HL-60 (cell line): ENCODE results near the gene LRRTM3.

Experiments
- DNase-seq, 2 experiments: peaks; one replicate each; pipeline ENCODE4 v3.0.0-alpha.2; 2010 to 2020; ENCODE audit warnings: low read depth in 1 of 2, low spot score in 1 of 2
- H3K27ac ChIP-seq: fragments of 250-450 bp; sonication (Bioruptor Pico); replicated peaks from 2 replicates; pipeline ENCODE4 v1.5.1; 2020; ENCODE audit warnings: mild to moderate bottlenecking, moderate library complexity
- H3K27me3 ChIP-seq: fragments of 250-450 bp; sonication (Bioruptor Pico); 2 replicates; pipeline ENCODE4 v1.5.1; 2021; ENCODE audit warnings: mild to moderate bottlenecking, moderate library complexity; ENCODE audit not compliant: insufficient read depth, poor library complexity, severe bottlenecking
- H3K4me3 ChIP-seq: replicated peaks from 2 replicates; pipeline ENCODE4 v1.5.1; 2011; ENCODE audit warnings: mild to moderate bottlenecking, control low read depth, low read length; ENCODE audit not compliant: insufficient read depth
- CTCF ChIP-seq: IDR thresholded peaks from one replicate; pipeline ENCODE4 v1.5.1; 2011; ENCODE audit warnings: low read length, control low read depth, inconsistent platforms; ENCODE audit not compliant: insufficient read depth
- GABPA ChIP-seq: IDR thresholded peaks from 2 replicates; pipeline ENCODE4 v1.6.1; 2012; ENCODE audit warnings: low read depth
- POLR2AphosphoS5 ChIP-seq: IDR thresholded peaks from 2 replicates; pipeline ENCODE4 v1.6.1; 2012; ENCODE audit warnings: low read depth
- REST ChIP-seq: IDR thresholded peaks from 2 replicates; pipeline ENCODE4 v1.6.1; 2012; ENCODE audit warnings: low read depth; ENCODE audit not compliant: insufficient replicate concordance
- SPI1 ChIP-seq: IDR thresholded peaks from 2 replicates; pipeline ENCODE4 v1.6.1; 2012; ENCODE audit warnings: low read depth, mild to moderate bottlenecking, borderline replicate concordance
- long read RNA-seq: library from polyadenylated mRNA; unstranded; transcript quantifications from one replicate; pipeline ENCODE4 v2.0.0, GENCODE V29; 2020

The LRRTM3 gene
- long read RNA-seq = 0 reads

GRCh38 chr10:66925896-66926715 lies at the start of gene LRRTM3:
Gene LRRTM3, plus strand, starts transcription at chr10:66926036.
- Histone ChIP-seq H3K4me3 (no peak within 1 kb of the TSS), H3K27me3 (peaks cover 14% of the 10 kb centered on the region), H3K27ac (no peak within 1 kb of the TSS)
- peak in 1 of 2 experiments; percentile 43 for DNase-seq
- TF ChIP-seq GABPA (no peak), REST (no peak), POLR2AphosphoS5 (no peak), CTCF (peak; percentile 32), SPI1 (no peak)

GRCh38 chr10:66877361-66877760 lies 48.5 kb upstream of the LRRTM3 start:
- no peak for TF ChIP-seq POLR2AphosphoS5
- no peak for TF ChIP-seq SPI1
- TF ChIP-seq REST = no peak
- no peak for TF ChIP-seq GABPA
- no peak for TF ChIP-seq CTCF
- Histone ChIP-seq H3K27me3 (no peaks in the 10 kb centered on the region), H3K4me3 (no peak overlapping the region), H3K27ac (no peak overlapping the region)
- no peak for DNase-seq

- no peak overlapping the region for H3K4me3 ChIP-seq
- no peak for DNase-seq
- no peaks in the 10 kb centered on the region for H3K27me3 ChIP-seq
- H3K27ac ChIP-seq = no peak overlapping the region
- TF ChIP-seq SPI1 = no peak
- TF ChIP-seq REST = no peak
- TF ChIP-seq POLR2AphosphoS5 = no peak
- no peak for TF ChIP-seq GABPA
- TF ChIP-seq CTCF = no peak
Measured at GRCh38 chr10:66880292-66880691, 45.5 kb upstream of the LRRTM3 start.
